M059J (cell line): ENCODE results near the gene SVOPL. TPM values are rescaled to one million over a fixed set of nuclear protein-coding genes. Genes with fewer than 3 reads are reported as not detected.
"Not testable (repeated sequence)": the region's sequence is repeated elsewhere in the genome, so short reads cannot be mapped to it uniquely, and the experiment has no call there.

Experiments used
- DNase-seq: peaks from one replicate; pipeline ENCODE4 v3.0.0-alpha.2; 2012; ENCODE audit warnings: low read depth
- total RNA-seq: library from RNA; depleted of rRNA; stranded (reverse); fragments of >200 nt; shearing (Covaris generic); gene quantifications from 2 replicates; pipeline ENCODE4 v1.2.3, GENCODE V29; 2014; rRNA removed

Gene SVOPL
- total RNA-seq: not detected in 2 replicates

GRCh38 chr7:138700857-138701536 lies at the start of gene SVOPL:
Gene SVOPL (minus strand): TSS chr7:138701362. CDS start chr7:138679045, 22,317 bp downstream.
- no peak for DNase-seq

GRCh38 chr7:138750473-138750872 lies 49.3 kb upstream of the SVOPL start:
- no peak for DNase-seq

GRCh38 chr7:138749960-138750359 lies 48.8 kb upstream of the SVOPL start:
- no peak for DNase-seq

- DNase-seq: no peak
These were observed 47.5 kb upstream of the SVOPL start for GRCh38 chr7:138748666-138749065.

- DNase-seq: no peak
These were observed 44.9 kb upstream of the SVOPL start for GRCh38 chr7:138746073-138746472.

GRCh38 chr7:138745189-138745588 lies 44.0 kb upstream of the SVOPL start:
- no peak for DNase-seq

- no peak for DNase-seq
These were observed 40.2 kb upstream of the SVOPL start for GRCh38 chr7:138741453-138741735.

GRCh38 chr7:138739859-138740258 lies 38.7 kb upstream of the SVOPL start:
- DNase-seq: no peak

GRCh38 chr7:138738551-138739335 lies 37.6 kb upstream of the SVOPL start:
- DNase-seq: peak; percentile 82

GRCh38 chr7:138738114-138738513 lies 37.0 kb upstream of the SVOPL start:
- no peak for DNase-seq

- no peak for DNase-seq
These were observed 34.2 kb upstream of the SVOPL start for GRCh38 chr7:138735399-138735798.

GRCh38 chr7:138731733-138732132 lies 30.6 kb upstream of the SVOPL start:
- not testable (repeated sequence) for DNase-seq

- DNase-seq: peak; percentile 54
These were observed 28.3 kb upstream of the SVOPL start for GRCh38 chr7:138729444-138729843.

- no peak for DNase-seq
These were observed 26.4 kb upstream of the SVOPL start for GRCh38 chr7:138727336-138728099.

GRCh38 chr7:138726288-138726687 lies 25.1 kb upstream of the SVOPL start:
- no peak for DNase-seq

GRCh38 chr7:138720286-138720685 lies 19.1 kb upstream of the SVOPL start:
- DNase-seq: no peak

GRCh38 chr7:138716889-138717288 lies 15.7 kb upstream of the SVOPL start:
- no peak for DNase-seq

- DNase-seq: no peak
These were observed 12.0 kb upstream of the SVOPL start for GRCh38 chr7:138713191-138713590.

- DNase-seq: no peak
These were observed 11.5 kb upstream of the SVOPL start for GRCh38 chr7:138712652-138713051.

GRCh38 chr7:138710536-138711385 lies 9.6 kb upstream of the SVOPL start:
- DNase-seq: no peak

GRCh38 chr7:138705167-138705566 lies 4.0 kb upstream of the SVOPL start:
- peak; percentile 65 for DNase-seq

GRCh38 chr7:138701537-138701923 lies 368 bp upstream of the SVOPL start:
- DNase-seq: no peak
